Measurements from ENCODE around the gene PRSS16.
"Not testable (repeated sequence)": the region's sequence is repeated elsewhere in the genome, so short reads cannot be mapped to it uniquely, and the experiment has no call there.

The PRSS16 gene

GRCh38 chr6:27248783-27249182 lies 1.3 kb downstream of the PRSS16 start:
- no peak for DNase-seq

- DNase-seq, result no peak
These were observed 3.0 kb downstream of the PRSS16 start for GRCh38 chr6:27250277-27251111.

GRCh38 chr6:27251112-27251605 lies 3.7 kb downstream of the PRSS16 start:
- DNase-seq, result peak; percentile 91

- peak; percentile 83 for DNase-seq
These were observed 4.2 kb downstream of the PRSS16 start for GRCh38 chr6:27251606-27252251.

- DNase-seq, result no peak
These were observed 7.1 kb downstream of the PRSS16 start for GRCh38 chr6:27254566-27254965.

- DNase-seq, result no peak
These were observed 8.4 kb downstream of the PRSS16 start for GRCh38 chr6:27255866-27256265.

GRCh38 chr6:27260369-27260768 lies 12.9 kb downstream of the PRSS16 start:
- DNase-seq, result no peak

- no peak for DNase-seq
These were observed 13.4 kb downstream of the PRSS16 start for GRCh38 chr6:27260836-27261375.

GRCh38 chr6:27263886-27264285 lies 16.4 kb downstream of the PRSS16 start:
- no peak for DNase-seq

GRCh38 chr6:27267003-27267402 lies 19.5 kb downstream of the PRSS16 start:
- DNase-seq, result not testable (repeated sequence)

GRCh38 chr6:27267857-27268434 lies 20.4 kb downstream of the PRSS16 start:
- no peak for DNase-seq

- no peak for DNase-seq
These were observed 21.3 kb downstream of the PRSS16 start for GRCh38 chr6:27268803-27269202.

GRCh38 chr6:27273783-27274182 lies 26.3 kb downstream of the PRSS16 start:
- DNase-seq, result no peak

GRCh38 chr6:27275025-27275956 lies 27.8 kb downstream of the PRSS16 start:
- peak; percentile 48 for DNase-seq

GRCh38 chr6:27279513-27280063 lies 32.1 kb downstream of the PRSS16 start:
- no peak for DNase-seq

GRCh38 chr6:27280064-27280539 lies 32.6 kb downstream of the PRSS16 start:
- peak; percentile 61 for DNase-seq

GRCh38 chr6:27280540-27281000 lies 33.1 kb downstream of the PRSS16 start:
- no peak for DNase-seq

GRCh38 chr6:27281105-27281539 lies 33.6 kb downstream of the PRSS16 start:
- no peak for DNase-seq

- no peak for DNase-seq
These were observed 34.1 kb downstream of the PRSS16 start for GRCh38 chr6:27281569-27281968.

GRCh38 chr6:27283279-27283678 lies 35.8 kb downstream of the PRSS16 start:
- no peak for DNase-seq

- DNase-seq, result no peak
These were observed 38.6 kb downstream of the PRSS16 start for GRCh38 chr6:27286141-27286540.

- DNase-seq, result no peak
These were observed 40.2 kb downstream of the PRSS16 start for GRCh38 chr6:27287751-27288135.
